Stimulated activated naive CD8-positive, alpha-beta T cell treated with anti-CD3 and anti-CD28 coated beads, Interleukin-15, Interleukin-2, amounts not matched to agents 100 ng/mL and 50 ng/mL, for 24 hours (primary cell): ENCODE data around the gene DPYD.
A peak's percentile ranks its signal among the peaks of the same experiment; 100 is the strongest.

Experiments
- H3K27ac Mint-ChIP-seq: one replicate; pipeline ENCODE4 v1.8.0; 2021; ENCODE audit warnings: mild to moderate bottlenecking, mixed read lengths
- H3K27me3 Mint-ChIP-seq: one replicate; pipeline ENCODE4 v1.8.0; 2021; ENCODE audit warnings: mixed read lengths
- H3K36me3 Mint-ChIP-seq: one replicate; pipeline ENCODE4 v1.8.0; 2021; ENCODE audit warnings: low read depth, mixed read lengths
- H3K4me1 Mint-ChIP-seq: one replicate; pipeline ENCODE4 v1.8.0; 2021; ENCODE audit warnings: low read depth, mixed read lengths
- H3K4me3 Mint-ChIP-seq: one replicate; pipeline ENCODE4 v1.8.0; 2021; ENCODE audit warnings: mild to moderate bottlenecking, mixed read lengths
- H3K9me3 Mint-ChIP-seq: one replicate; pipeline ENCODE4 v1.8.0; 2021; ENCODE audit warnings: mixed read lengths

Gene DPYD

GRCh38 chr1:97573553-97573952 lies 347.3 kb downstream of the DPYD start:
- no peaks in the 10 kb centered on the region for H3K9me3 Mint-ChIP-seq
- peaks cover 21% of the 10 kb centered on the region for H3K36me3 Mint-ChIP-seq
- H3K4me3 Mint-ChIP-seq: no peak overlapping the region
- H3K27ac Mint-ChIP-seq: no peak overlapping the region
- no peaks in the 10 kb centered on the region for H3K27me3 Mint-ChIP-seq
- no peaks in the 10 kb centered on the region for H3K4me1 Mint-ChIP-seq

GRCh38 chr1:97572561-97572960 lies 348.3 kb downstream of the DPYD start:
- no peaks in the 10 kb centered on the region for H3K4me1 Mint-ChIP-seq
- H3K9me3 Mint-ChIP-seq: no peaks in the 10 kb centered on the region
- peaks cover 21% of the 10 kb centered on the region for H3K36me3 Mint-ChIP-seq
- H3K27ac Mint-ChIP-seq: no peak overlapping the region
- no peaks in the 10 kb centered on the region for H3K27me3 Mint-ChIP-seq
- H3K4me3 Mint-ChIP-seq: no peak overlapping the region

- Mint-ChIP-seq H3K36me3 (peaks cover 21% of the 10 kb centered on the region), H3K9me3 (no peaks in the 10 kb centered on the region), H3K4me1 (no peaks in the 10 kb centered on the region), H3K4me3 (no peak overlapping the region), H3K27ac (no peak overlapping the region), H3K27me3 (no peaks in the 10 kb centered on the region)
Observed at GRCh38 chr1:97571760-97572159, 349.1 kb downstream of the DPYD start.

GRCh38 chr1:97570691-97571090 lies 350.1 kb downstream of the DPYD start:
- Mint-ChIP-seq H3K36me3 (peaks cover 21% of the 10 kb centered on the region), H3K4me3 (no peak overlapping the region), H3K27ac (no peak overlapping the region), H3K4me1 (no peaks in the 10 kb centered on the region), H3K27me3 (no peaks in the 10 kb centered on the region), H3K9me3 (no peaks in the 10 kb centered on the region)

GRCh38 chr1:97567000-97567749 lies 353.7 kb downstream of the DPYD start:
- no peaks in the 10 kb centered on the region for H3K9me3 Mint-ChIP-seq
- H3K4me3 Mint-ChIP-seq: no peak overlapping the region
- H3K4me1 Mint-ChIP-seq: no peaks in the 10 kb centered on the region
- no peak overlapping the region for H3K27ac Mint-ChIP-seq
- no peaks in the 10 kb centered on the region for H3K27me3 Mint-ChIP-seq
- H3K36me3 Mint-ChIP-seq: peaks cover 16% of the 10 kb centered on the region

GRCh38 chr1:97565886-97566285 lies 354.9 kb downstream of the DPYD start:
- no peaks in the 10 kb centered on the region for H3K27me3 Mint-ChIP-seq
- no peaks in the 10 kb centered on the region for H3K9me3 Mint-ChIP-seq
- H3K4me3 Mint-ChIP-seq: no peak overlapping the region
- H3K36me3 Mint-ChIP-seq: peaks cover 5% of the 10 kb centered on the region
- no peaks in the 10 kb centered on the region for H3K4me1 Mint-ChIP-seq
- H3K27ac Mint-ChIP-seq: no peak overlapping the region

- no peaks in the 10 kb centered on the region for H3K27me3 Mint-ChIP-seq
- no peak overlapping the region for H3K4me3 Mint-ChIP-seq
- peaks cover 9% of the 10 kb centered on the region for H3K36me3 Mint-ChIP-seq
- no peaks in the 10 kb centered on the region for H3K4me1 Mint-ChIP-seq
- no peaks in the 10 kb centered on the region for H3K9me3 Mint-ChIP-seq
- H3K27ac Mint-ChIP-seq: no peak overlapping the region
Observed at GRCh38 chr1:97563926-97564325, 356.9 kb downstream of the DPYD start.

- Mint-ChIP-seq H3K27me3 (no peaks in the 10 kb centered on the region), H3K36me3 (peaks cover 22% of the 10 kb centered on the region), H3K4me3 (no peak overlapping the region), H3K27ac (no peak overlapping the region), H3K4me1 (no peaks in the 10 kb centered on the region), H3K9me3 (no peaks in the 10 kb centered on the region)
Observed at GRCh38 chr1:97562081-97562480, 358.8 kb downstream of the DPYD start.

- Mint-ChIP-seq H3K4me3 (no peak overlapping the region), H3K4me1 (no peaks in the 10 kb centered on the region), H3K9me3 (no peaks in the 10 kb centered on the region), H3K27ac (no peak overlapping the region), H3K36me3 (peaks cover 24% of the 10 kb centered on the region), H3K27me3 (no peaks in the 10 kb centered on the region)
Observed at GRCh38 chr1:97560714-97561113, 360.1 kb downstream of the DPYD start.

GRCh38 chr1:97553971-97554370 lies 366.9 kb downstream of the DPYD start:
- no peak overlapping the region for H3K4me3 Mint-ChIP-seq
- no peaks in the 10 kb centered on the region for H3K27me3 Mint-ChIP-seq
- H3K27ac Mint-ChIP-seq: no peak overlapping the region
- H3K36me3 Mint-ChIP-seq: peaks cover 31% of the 10 kb centered on the region
- H3K9me3 Mint-ChIP-seq: no peaks in the 10 kb centered on the region
- no peaks in the 10 kb centered on the region for H3K4me1 Mint-ChIP-seq

- Mint-ChIP-seq H3K36me3 (peaks cover 18% of the 10 kb centered on the region), H3K27ac (no peak overlapping the region), H3K4me1 (no peaks in the 10 kb centered on the region), H3K4me3 (no peak overlapping the region), H3K27me3 (no peaks in the 10 kb centered on the region), H3K9me3 (no peaks in the 10 kb centered on the region)
Observed at GRCh38 chr1:97551113-97551512, 369.7 kb downstream of the DPYD start.

- Mint-ChIP-seq H3K4me3 (no peak overlapping the region), H3K27ac (no peak overlapping the region), H3K27me3 (no peaks in the 10 kb centered on the region), H3K36me3 (peaks cover 12% of the 10 kb centered on the region), H3K9me3 (no peaks in the 10 kb centered on the region), H3K4me1 (no peaks in the 10 kb centered on the region)
Observed at GRCh38 chr1:97545446-97545845, 375.4 kb downstream of the DPYD start.

- Mint-ChIP-seq H3K27me3 (no peaks in the 10 kb centered on the region), H3K36me3 (peaks cover 22% of the 10 kb centered on the region), H3K27ac (no peak overlapping the region), H3K4me1 (peaks cover 9% of the 10 kb centered on the region), H3K4me3 (no peak overlapping the region), H3K9me3 (peaks cover 2% of the 10 kb centered on the region)
Observed at GRCh38 chr1:97540346-97540888, 380.4 kb downstream of the DPYD start.

GRCh38 chr1:97538113-97538512 lies 382.7 kb downstream of the DPYD start:
- H3K27ac Mint-ChIP-seq: peak overlapping the region; percentile 65
- H3K36me3 Mint-ChIP-seq: peaks cover 27% of the 10 kb centered on the region
- H3K4me1 Mint-ChIP-seq: peaks cover 9% of the 10 kb centered on the region
- no peaks in the 10 kb centered on the region for H3K27me3 Mint-ChIP-seq
- H3K9me3 Mint-ChIP-seq: peaks cover 2% of the 10 kb centered on the region
- H3K4me3 Mint-ChIP-seq: no peak overlapping the region

- H3K4me3 Mint-ChIP-seq: no peak overlapping the region
- no peak overlapping the region for H3K27ac Mint-ChIP-seq
- peaks cover 9% of the 10 kb centered on the region for H3K4me1 Mint-ChIP-seq
- H3K36me3 Mint-ChIP-seq: peaks cover 26% of the 10 kb centered on the region
- H3K9me3 Mint-ChIP-seq: peaks cover 2% of the 10 kb centered on the region
- no peaks in the 10 kb centered on the region for H3K27me3 Mint-ChIP-seq
Observed at GRCh38 chr1:97533358-97533757, 387.5 kb downstream of the DPYD start.

- Mint-ChIP-seq H3K9me3 (peaks cover 5% of the 10 kb centered on the region), H3K27me3 (no peaks in the 10 kb centered on the region), H3K4me3 (no peak overlapping the region), H3K4me1 (no peaks in the 10 kb centered on the region), H3K36me3 (peaks cover 21% of the 10 kb centered on the region), H3K27ac (no peak overlapping the region)
Observed at GRCh38 chr1:97529600-97529999, 391.2 kb downstream of the DPYD start.
